DLD1 (cell line): ENCODE measurements around the gene KRIT1.
"Not testable (repeated sequence)": the region's sequence is repeated elsewhere in the genome, so short reads cannot be mapped to it uniquely, and the experiment has no call there.

Source experiments
- in situ Hi-C: cut with HindIII; loops from 2 replicates; pipeline ENCODE4 v1.10.0; 2017; ENCODE audit warnings: low sequenced_read_pairs

Gene KRIT1

DNA sequence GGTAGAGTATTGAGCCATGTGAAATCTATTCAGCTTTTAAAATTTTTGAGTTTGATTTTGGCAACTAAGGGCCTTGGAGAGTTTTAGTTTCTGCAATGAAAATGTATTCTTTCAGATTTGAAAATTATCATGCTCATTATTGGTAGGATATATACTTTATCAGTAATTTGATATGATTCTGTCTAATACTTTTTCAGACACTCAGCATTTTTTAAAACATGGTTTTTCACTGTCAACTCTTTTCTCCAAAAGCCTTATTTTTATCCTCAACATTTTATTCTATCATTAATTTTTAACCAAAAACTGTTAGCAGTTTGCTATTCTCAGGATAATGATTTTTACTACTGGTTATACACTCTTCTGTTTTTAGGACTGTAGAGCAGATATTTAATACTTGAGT, 4.9 kb upstream of the KRIT1 start:
- in situ Hi-C loops = no loop called here

DNA sequence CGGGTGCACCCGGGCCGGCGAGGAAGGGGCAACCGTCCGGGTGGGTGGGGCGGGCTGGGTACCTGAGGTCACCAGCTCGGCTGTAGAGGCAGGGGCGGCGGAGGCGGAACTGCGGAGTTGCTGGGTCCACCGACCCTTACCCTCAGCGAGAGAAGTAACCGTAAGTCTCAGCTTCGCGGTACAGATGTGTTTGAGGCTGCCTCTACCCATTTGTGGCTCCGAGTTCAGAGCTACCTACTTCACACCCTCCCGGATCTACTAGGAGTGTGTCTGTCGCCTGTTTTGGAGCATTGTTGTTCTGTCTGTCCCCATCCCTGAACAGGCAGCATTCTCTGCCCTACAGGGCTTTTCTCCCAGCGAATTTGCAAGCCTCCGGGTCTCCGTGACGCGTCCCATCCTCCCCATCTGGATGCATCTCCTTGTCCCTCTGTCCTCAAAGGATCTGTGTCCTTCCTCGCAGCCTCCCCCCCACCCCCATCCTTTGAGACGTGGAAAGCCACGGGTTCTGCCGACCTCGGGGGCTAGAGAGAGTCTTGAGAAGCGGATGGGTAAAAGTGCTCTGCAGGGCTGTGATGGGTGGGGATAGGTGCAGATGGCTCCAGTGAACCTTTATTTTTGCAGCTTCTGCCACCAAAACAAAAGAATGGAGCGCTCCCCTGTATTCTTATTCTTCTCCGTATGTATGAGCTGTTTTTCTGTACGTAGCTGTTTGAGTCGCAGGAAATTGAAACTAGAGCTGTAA, 817 bp upstream of the KRIT1 start:
- in situ Hi-C loops = no loop called here

DNA sequence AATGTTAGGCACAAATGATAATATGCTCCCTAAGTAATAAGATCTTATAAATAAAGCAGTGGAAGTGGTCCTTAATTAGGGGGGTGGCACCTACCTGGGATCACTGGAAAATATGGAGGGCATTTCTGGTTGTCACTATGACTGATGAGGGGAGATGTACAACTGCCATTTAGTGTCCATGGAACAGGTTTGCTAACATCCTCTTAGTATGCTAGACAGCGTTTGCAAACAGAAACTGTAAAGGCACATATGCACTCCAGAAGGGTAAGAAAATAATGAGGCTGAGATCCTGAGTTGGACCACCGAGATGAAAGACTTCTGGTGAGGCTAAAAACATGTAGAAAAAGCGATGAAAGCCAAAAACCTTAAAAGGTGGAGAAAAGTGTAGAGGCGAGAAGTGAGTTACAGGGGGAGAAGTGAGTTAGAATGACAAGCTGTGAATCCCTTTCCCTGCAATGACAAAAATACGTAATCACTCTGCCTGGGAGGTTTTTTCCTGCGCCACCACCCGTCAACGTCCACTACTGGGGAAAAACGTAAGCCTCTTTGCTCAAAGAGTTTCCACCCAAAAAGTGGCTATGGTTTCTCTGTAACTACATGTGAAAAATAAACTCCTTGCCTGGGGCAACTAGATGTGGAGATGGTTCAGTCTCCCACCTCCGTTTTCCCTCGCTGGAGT, 767 bp downstream of the KRIT1 start:
- in situ Hi-C loops = no loop called here

DNA sequence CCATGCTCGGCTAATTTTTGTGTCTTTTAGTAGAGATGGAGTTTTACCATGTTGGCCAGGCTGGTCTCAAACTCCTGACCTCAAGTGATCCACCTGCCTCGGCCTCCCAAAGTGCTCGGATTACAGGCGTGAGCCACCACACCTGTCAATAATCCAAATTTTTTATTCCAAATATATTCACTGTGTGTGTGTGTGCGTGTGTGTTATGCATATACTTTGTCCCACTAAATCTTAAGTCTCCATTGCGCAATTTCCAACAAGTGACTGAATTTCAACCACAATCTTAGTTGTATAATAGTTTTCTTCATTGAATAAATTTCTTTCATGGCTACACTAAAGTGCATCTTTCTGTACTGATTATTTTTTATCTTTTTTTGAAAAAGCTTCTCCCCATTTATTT, 2.7 kb downstream of the KRIT1 start:
- in situ Hi-C loops = no loop called here

DNA sequence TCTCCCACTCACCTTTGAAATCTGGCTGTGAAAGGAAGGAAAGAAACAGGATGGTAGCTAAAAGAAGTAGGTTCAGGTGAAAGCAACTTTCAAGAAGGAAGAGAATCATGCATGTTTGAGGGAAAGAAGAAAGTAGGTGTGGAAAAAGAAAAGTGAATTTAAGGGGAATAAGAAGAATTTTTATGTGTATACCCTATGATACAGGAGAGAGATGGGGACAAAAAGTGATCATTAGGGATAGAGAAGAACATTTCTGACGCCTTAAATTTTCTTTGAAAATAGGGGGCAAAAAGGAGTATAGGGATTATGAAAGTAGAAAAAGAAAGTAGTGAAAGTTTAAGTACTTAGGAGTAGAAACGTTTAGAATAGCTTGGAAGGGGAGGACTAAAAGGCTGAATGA, 15.2 kb downstream of the KRIT1 start:
- in situ Hi-C loops = no loop called here

DNA sequence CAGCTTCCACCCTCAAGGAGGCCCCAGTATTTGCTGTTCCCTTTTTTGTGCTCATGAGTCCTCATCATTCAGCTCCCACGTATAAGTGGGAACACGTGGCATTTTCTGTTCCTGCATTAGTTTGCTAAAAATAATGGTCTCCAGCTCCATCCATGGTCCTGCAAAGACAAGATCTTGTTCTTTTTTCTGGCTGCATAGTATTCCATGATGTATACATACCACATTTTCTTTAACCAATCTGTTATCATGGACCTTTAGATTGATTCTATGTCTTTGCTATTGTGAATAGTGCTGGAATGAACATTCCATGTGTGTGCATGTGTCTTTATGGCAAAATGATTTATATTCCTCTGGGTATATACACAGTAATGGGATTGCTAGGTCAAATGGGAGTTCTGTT, 17.0 kb downstream of the KRIT1 start:
- in situ Hi-C loops = no loop called here

DNA sequence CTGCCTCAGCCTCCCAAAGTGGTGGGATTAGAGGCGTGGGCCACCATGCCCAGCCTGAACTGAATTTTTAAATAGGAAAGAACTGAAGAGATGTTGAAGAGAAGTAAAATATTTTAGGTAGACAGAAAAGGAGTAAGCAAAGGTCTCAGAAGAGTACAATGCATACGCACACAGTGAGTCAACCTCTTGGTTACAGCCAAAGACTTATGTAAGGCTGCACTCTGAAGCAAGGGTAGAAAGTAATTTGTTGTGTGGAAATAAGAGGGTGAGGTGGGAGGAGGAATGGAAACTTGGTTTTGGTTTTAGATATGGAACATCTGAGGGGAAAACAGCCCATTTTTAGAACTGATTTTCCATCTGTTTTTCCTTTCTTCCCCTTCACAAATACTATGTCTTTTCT, 17.6 kb downstream of the KRIT1 start:
- in situ Hi-C loops = no loop called here

DNA sequence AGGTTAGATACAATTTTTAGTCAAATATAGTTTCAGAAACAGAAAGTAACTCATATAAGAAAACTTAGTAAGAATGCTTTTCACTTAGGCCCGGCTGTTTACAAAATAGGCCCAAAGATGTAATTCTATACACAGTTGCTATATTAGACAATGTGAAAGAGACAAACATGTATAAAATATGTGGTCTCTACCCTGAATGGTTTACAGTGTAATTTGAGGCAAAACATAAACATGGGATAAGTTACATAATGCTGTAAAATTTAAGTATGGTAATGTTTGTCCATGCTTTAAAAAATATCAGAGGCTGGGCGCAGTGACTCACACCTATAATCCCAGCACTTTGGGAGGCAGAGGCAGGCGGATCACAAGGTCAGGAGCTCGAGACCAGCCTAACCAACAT, 18.7 kb downstream of the KRIT1 start:
- in situ Hi-C loops = no loop called here

DNA sequence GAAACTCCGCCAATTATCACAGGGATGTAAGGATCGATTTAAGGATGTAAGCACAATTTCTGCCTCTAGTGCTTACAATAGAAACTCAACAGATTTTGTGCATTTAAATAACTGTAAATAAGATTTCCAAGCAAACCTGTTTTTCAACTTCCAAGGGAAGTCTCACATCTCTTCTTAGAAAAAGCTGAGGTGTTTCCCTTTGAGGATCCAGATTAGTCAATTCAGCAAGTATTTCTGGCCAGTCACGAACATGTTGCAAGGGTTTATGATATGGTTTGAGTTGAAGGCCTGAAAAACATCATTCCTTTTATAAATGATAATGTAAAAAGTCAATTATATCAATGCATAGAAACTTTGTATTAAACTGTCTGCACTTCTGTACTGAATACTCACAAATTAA, 23.9 kb downstream of the KRIT1 start:
- in situ Hi-C loops = no loop called here

DNA sequence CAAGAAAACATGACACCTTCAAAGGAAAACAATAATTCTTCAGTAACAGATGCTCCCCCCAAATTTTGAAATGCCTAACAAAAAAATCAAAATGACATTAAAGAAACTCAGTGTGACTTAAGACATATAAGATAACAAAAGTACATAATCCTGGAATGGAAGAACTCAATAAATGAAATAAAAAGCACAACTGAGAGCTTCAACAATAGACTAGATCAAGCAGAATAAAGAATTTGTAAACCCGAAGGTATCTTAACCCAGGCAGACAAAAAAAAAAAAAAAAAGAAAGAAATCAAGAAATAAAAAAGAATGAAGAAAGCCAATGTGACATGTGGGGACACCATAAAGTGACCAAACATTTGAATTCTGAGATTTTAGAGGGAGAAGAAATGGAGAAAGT, 39.0 kb downstream of the KRIT1 start:
- in situ Hi-C loops = no loop called here

DNA sequence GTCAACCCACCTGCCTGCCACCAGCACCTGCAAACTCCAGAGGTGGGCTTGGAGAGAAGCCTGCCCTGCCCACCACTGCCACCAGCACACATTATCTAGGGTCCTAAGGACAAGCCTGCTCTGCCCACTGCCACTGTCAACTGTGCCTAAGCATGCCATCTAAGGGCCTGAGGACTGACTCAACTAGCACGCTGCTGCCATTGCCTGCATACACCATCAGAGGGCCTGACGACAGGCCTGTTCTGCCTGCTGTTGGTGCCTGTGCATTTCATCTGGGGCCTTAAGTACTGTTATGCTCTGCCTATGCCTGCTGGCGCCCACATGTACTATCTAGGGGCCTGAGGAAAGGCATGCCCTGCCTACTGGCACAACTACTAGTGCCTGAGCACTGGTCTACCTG, 39.7 kb downstream of the KRIT1 start:
- in situ Hi-C loops = no loop called here

DNA sequence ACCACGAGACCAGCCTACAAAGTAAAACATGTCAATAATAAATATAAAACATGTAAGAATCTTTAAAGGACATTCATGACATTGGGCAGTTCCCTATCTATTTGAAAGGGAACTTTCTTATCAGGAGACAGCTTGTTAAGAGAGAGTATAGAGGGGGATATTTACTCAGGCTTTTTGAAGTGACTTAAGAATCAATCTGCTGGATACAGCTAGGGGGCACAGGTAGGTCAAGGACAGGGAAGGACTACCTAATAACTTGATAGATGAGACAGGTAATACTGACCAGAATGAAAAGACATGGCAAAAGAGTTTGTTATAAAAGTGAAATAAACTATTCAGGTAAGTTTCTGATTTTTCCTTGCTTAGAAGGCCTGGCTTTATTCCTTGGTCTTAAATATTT, 44.9 kb downstream of the KRIT1 start:
- in situ Hi-C loops = no loop called here

DNA sequence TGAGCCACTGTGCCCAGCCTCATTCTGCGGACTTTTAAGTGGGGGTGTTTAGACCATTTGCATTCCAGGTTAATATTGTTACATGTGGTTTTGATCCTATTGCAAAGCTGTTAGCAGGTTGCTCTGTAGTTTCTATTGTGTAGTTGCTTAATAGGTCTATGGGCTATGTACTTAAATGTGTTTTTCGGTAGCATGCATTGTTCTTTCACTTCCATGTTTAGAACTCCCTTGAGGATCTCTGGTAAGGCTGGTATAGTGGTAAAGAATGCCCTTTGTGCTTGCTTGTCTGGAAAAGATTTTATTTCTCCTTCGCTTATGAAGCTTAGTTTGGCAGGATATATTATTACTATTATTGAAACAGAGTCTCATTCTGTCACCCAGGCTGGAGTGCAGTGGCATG, 53.4 kb downstream of the KRIT1 start:
- in situ Hi-C loops = no loop called here

DNA sequence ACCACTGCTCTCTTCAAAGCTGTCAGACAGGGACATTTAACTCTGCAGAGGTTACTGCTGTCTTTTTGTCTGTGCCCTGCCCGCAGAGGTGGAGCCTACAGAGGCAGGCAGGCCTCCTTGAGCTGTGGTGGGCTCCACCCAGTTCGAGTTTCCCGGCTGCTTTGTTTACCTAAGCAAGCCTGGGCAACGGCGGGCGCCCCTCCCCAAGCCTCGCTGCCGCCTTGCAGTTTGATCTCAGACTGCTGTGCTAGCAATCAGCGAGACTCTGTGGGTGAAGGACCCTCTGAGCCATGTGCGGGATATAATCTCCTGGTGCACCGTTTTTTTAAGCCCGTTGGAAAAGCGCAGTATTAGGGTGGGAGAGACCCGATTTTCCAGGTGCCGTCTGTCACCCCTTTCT, 56.5 kb downstream of the KRIT1 start:
- in situ Hi-C loops = not testable (repeated sequence)

DNA sequence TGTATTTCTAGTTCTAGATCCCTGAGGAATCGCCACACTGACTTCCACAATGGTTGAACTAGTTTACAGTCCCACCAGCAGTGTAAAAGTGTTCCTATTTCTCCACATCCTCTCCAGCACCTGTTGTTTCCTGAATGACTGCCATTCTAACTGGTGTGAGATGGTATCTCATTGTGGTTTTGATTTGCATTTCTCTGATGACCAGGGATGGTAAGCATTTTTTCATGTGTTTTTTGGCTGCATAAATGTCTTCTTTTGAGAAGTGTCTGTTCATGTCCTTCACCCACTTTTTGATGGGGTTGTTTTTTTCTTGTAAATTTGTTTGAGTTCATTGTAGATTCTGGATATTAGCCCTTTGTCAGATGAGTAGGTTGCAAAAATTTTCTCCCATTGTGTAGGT, 61.4 kb downstream of the KRIT1 start:
- in situ Hi-C loops = not testable (repeated sequence)

DNA sequence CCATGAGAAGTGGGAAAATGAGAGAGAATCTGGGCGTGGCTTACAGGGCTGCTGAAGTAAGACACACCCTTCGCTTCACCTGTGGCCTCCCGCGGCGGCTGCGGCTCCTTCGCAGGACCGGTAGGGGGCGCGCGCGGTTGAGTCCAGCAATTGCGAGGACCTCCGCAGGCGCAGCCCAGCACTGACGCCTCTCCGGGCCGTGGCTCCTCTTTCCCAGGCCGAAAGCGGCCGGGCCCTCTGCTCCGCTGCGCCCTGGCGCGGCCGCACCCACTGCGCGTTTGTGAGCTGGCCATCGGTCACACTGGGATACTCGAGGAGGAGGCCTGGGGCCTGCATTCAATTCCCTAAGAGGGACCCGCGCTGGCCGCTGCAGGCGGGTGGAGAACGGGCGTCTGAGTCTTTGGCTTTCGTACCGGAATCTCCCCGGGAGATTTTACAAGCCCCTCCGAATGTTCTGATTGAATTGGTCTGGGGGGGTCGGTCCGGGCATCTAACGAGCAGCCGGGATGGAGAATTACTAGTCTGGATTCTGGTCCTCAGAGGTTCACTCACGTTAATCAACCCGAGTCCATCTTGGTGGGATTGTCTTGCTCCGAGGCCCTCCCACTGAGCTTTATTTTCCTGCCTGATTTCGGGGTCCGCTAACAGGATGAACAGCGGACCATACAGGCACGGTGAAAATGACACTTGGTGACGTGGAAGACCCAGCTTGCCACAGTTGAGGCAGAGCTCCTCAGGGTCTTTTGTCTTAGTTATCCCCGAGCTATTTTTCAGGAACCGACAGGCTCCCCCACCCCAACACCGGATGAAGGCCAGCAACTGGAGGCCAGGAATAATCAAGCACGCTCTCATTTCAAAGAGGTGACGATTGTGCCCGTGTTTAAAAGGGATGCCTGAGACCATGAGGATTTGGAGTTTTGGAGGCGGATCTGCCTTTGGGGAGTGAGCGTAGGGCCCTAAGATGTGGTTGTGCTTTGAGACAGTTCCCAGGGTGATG, 66.5 kb downstream of the KRIT1 start, which contains the start of gene LRRD1:
Gene LRRD1 (minus strand): TSS at position 215 of the 997 bp plus-strand sequence. CDS start 13,940 bp downstream, outside the sequence.
- in situ Hi-C loops = no loop called here

DNA sequence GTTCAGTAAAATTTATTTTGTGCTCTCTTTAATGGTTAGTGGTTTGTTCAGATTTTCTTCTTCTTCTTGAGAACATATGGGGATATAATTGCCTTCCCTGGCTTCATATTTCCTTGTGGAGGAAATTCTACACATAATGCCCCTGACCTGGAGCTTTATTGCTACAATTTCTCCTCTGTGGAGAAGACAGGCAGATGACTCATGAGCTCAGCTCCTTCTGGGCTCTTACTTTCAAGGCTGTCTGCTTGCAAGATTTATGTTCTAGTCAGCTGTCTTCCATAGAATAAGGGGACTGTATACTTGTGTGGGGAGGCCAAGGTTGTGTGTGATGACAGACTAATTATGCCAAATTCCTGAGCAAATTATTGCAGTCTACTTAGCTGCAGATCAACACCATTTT, 68.4 kb downstream of the KRIT1 start:
- in situ Hi-C loops = no loop called here

DNA sequence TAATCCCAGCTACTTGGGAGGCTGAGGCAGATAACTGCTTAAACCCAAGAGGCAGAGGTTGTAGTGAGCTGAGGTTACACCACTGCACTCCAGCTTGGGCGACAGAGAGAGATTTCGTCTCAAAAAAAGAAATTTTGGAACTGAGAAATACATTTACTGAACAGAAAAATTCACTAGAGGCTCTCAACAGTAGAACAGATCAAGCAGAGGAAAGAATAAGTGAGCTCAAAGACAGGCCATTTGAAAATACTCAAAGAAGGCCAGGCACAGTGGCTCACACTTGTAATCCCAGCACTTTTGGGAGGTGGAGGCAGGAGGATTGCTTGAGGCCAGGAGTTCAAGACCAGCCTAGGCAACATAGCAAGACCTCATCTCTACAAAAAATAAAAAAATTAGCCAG, 76.2 kb downstream of the KRIT1 start:
- in situ Hi-C loops = not testable (repeated sequence)

DNA sequence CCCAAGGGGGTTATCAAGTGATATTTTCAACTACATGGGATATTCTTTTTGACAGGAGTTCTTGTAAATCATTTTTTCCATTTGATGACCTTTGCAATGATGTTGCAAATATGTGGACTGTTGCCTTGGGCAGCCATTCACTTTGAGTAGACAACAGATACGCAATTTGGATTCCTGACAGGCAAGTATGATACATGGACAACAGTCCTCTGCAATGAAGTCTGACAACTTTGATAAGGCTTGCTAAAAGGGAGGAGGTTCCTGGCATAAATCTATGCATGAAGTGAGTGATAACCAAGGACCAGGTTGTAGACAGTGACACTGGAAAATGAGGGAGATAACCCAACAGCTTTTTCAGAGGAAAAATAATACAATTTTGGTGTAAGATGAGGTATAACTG, 84.4 kb downstream of the KRIT1 start:
- in situ Hi-C loops = no loop called here

DNA sequence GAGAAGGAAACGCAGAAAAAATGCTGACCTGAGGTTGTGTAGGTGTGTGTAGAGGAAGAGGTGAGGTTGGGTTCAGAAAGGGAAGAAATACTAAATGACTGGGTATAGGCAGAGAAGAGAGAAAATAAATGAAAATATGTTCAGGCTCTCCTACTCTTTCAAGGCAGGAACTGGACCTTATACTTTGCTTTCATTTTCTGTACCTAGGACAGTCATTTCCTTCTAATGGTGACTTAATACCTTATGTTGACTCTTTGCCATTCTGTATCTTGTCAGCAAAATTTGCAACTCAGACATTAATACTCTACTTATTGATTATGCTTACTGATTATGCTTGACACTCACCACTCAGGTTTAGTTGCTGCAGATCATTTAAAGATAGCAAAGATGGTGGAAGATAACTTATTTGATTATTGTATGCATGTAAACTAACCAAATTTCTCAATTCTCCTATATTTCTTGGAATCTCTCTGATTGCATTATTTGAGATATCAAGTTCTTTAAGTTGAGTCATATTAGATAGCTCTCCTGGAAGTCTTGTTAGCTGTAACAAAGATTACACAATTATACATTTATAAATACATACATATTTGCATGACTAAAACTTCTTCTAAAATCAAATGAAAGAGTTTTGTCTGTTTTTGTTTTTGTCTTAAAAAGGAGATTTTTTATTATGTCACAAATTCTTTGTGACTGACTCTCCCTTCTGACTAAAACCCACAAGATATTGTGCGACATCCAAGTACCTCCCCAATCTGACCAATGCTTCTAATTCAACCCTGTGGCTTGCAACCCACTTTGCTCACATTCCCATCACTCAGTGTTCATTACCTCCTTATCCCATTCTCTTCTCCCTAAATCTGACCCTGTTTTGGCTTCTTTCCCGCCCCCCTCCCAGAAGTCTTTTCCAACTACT, 86.8 kb downstream of the KRIT1 start:
- in situ Hi-C loops = no loop called here
